A549 (cell line): ENCODE measurements around the gene FBRSL1. TPM values are rescaled to one million over a fixed set of nuclear protein-coding genes. Genes with fewer than 3 reads are reported as not detected.

ENCODE experiments used
- ATAC-seq, 2 experiments: fragments of 200-7000 bp in 1 of 2; fragments of >200 bp in 1 of 2; cut with Nextera tagmentation in 1 of 2; cut with Tn5 transposase in 1 of 2; 3 replicates each; pipeline versions ENCODE4 v1.8.0 to v1.9.1; 2018 to 2020; ENCODE audit warnings: mild to moderate bottlenecking in 1 of 2, moderate library complexity in 1 of 2
- CTCF ChIA-PET: fragments of 300-600 bp; sonication (Branson Sonifier 250); formaldehyde crosslinking; extraction: SDS; loops from one replicate; lab custom pipeline; 2021; ENCODE audit warnings: antibody characterized with exemption, inconsistent platforms; lab: Yijun Ruan, JAX
- POLR2A ChIA-PET: fragments of 350-600 bp; formaldehyde crosslinking; extraction: SDS; loops from one replicate; lab custom pipeline; 2021; ENCODE audit warnings: antibody characterized with exemption, inconsistent platforms; lab: Yijun Ruan, JAX
- DNase-seq, 2 experiments: peaks; one replicate each; pipeline versions ENCODE4 v3.0.0 to v3.0.0-alpha.2; 2011 to 2016; ENCODE audit warnings: low read depth in 1 of 2, low spot score in 1 of 2
- FAIRE-seq: peaks from 2 replicates; lab custom pipeline; 2011; peaks lifted over from hg19 to GRCh38; lab: Jason Lieb, UNC
- H3K27ac ChIP-seq, 2 experiments: fragments of >200 bp; sonication (Bioruptor Twin); formaldehyde crosslinking; 3 replicates each; pipeline ENCODE4 v1.5.1; 2016 to 2017
- H3K4me1 ChIP-seq: fragments of >200 bp; sonication (Bioruptor Twin); formaldehyde crosslinking; 3 replicates; pipeline ENCODE4 v1.6.1; 2016
- H3K4me2 ChIP-seq: fragments of >200 bp; sonication (Bioruptor Twin); formaldehyde crosslinking; 3 replicates; pipeline ENCODE4 v1.6.1; 2016
- H3K4me3 ChIP-seq: fragments of >200 bp; sonication (Bioruptor Twin); formaldehyde crosslinking; 3 replicates; pipeline ENCODE4 v1.5.1; 2016
- H3K9me3 ChIP-seq: fragments of >200 bp; sonication (Bioruptor Twin); formaldehyde crosslinking; 3 replicates; pipeline ENCODE4 v1.6.1; 2016
- ATOH8 ChIP-seq: fragments of 250-450 bp; sonication (Bioruptor Pico); IDR thresholded peaks from 2 replicates; pipeline ENCODE4 v1.5.0; 2020; ENCODE audit warnings: low read depth, mild to moderate bottlenecking, moderate library complexity
- BCL3 ChIP-seq: fragments of >200 bp; sonication (Bioruptor Twin); formaldehyde crosslinking; IDR thresholded peaks from 3 replicates; pipeline ENCODE4 v1.6.1; 2016
- CBX8 ChIP-seq: fragments of 200-600 bp; sonication (generic); IDR thresholded peaks from 2 replicates; pipeline ENCODE4 v1.6.1; 2016
- EHMT2 ChIP-seq: fragments of 200-600 bp; sonication (generic); IDR thresholded peaks from 2 replicates; pipeline ENCODE4 v1.6.1; 2016; ENCODE audit warnings: antibody characterized with exemption, low read depth, mild to moderate bottlenecking, moderate library complexity
- ELK1 ChIP-seq: fragments of 150-350 bp; IDR thresholded peaks from 2 replicates; pipeline ENCODE4 v1.6.1; 2014; ENCODE audit warnings: low read depth, mild to moderate bottlenecking, low read length
- EP300 ChIP-seq, 2 experiments: fragments of >200 bp; sonication (Bioruptor Twin); formaldehyde crosslinking; IDR thresholded peaks; 2 replicates in 1 of 2; 3 replicates in 1 of 2; pipeline ENCODE4 v1.6.1; 2016 to 2017
- ESRRA ChIP-seq: fragments of 150-350 bp; IDR thresholded peaks from 2 replicates; pipeline ENCODE4 v1.6.1; 2014; ENCODE audit warnings: mild to moderate bottlenecking, low read length, borderline replicate concordance
- HES2 ChIP-seq: fragments of >200 bp; sonication (Bioruptor Twin); formaldehyde crosslinking; IDR thresholded peaks from 2 replicates; pipeline ENCODE4 v1.6.1; 2016
- HEYL ChIP-seq: fragments of 250-450 bp; sonication (Bioruptor Pico); IDR thresholded peaks from 2 replicates; pipeline ENCODE4 v1.8.0; 2021; ENCODE audit warnings: mild to moderate bottlenecking, moderate library complexity
- HMGXB4 ChIP-seq: fragments of 250-450 bp; sonication (Bioruptor Pico); IDR thresholded peaks from 2 replicates; pipeline ENCODE4 v1.5.0; 2021; ENCODE audit warnings: mild to moderate bottlenecking, moderate library complexity, borderline replicate concordance
- HOXA7 ChIP-seq: fragments of 250-450 bp; sonication (Bioruptor Pico); IDR thresholded peaks from 2 replicates; pipeline ENCODE4 v1.5.0; 2020; ENCODE audit warnings: mild to moderate bottlenecking, moderate library complexity
- HOXB13 ChIP-seq: fragments of 250-450 bp; sonication (Bioruptor Pico); IDR thresholded peaks from 2 replicates; pipeline ENCODE4 v1.5.0; 2020; ENCODE audit warnings: low read depth, mild to moderate bottlenecking, moderate library complexity
- HOXB5 ChIP-seq: fragments of 250-450 bp; sonication (Bioruptor Pico); IDR thresholded peaks from 2 replicates; pipeline ENCODE4 v1.5.0; 2020; ENCODE audit warnings: mild to moderate bottlenecking, moderate library complexity
- NFE2L2 ChIP-seq: fragments of 150-350 bp; conservative IDR thresholded peaks from 2 replicates; pipeline ENCODE4 v1.6.1; 2014; ENCODE audit warnings: low read length
- NR3C1 ChIP-seq: fragments of >200 bp; sonication (Bioruptor Twin); formaldehyde crosslinking; IDR thresholded peaks from 3 replicates; pipeline ENCODE4 v1.6.1; 2017
- RCOR1 ChIP-seq: fragments of 150-350 bp; IDR thresholded peaks from 2 replicates; pipeline ENCODE4 v1.6.1; 2014; ENCODE audit warnings: antibody characterized with exemption, low read length, low read depth
- REST ChIP-seq: fragments of 200-600 bp; sonication (generic); IDR thresholded peaks from 2 replicates; pipeline ENCODE4 v1.6.1; 2016; ENCODE audit warnings: antibody characterized with exemption, mild to moderate bottlenecking, moderate library complexity
- RFX5 ChIP-seq: fragments of 450-650 bp; IDR thresholded peaks from 2 replicates; pipeline ENCODE4 v1.7.1; 2014; ENCODE audit warnings: antibody characterized with exemption, mild to moderate bottlenecking, moderate library complexity
- RNF2 ChIP-seq: fragments of 200-600 bp; sonication (generic); IDR thresholded peaks from 2 replicates; pipeline ENCODE4 v1.6.1; 2016; ENCODE audit warnings: low read depth, mild to moderate bottlenecking, antibody characterized with exemption, moderate library complexity, borderline replicate concordance
- TP53 ChIP-seq: fragments of 250-450 bp; sonication (Bioruptor Pico); IDR thresholded peaks from 2 replicates; pipeline ENCODE4 v1.5.0; 2021; ENCODE audit warnings: mild to moderate bottlenecking, moderate library complexity
- ZFP36 ChIP-seq: fragments of 450-650 bp; IDR thresholded peaks from 2 replicates; pipeline ENCODE4 v1.6.1; 2014; ENCODE audit warnings: borderline replicate concordance; ENCODE audit not compliant: partially characterized antibody
- WGBS: methylation state at CpG from one replicate; pipeline ENCODE4 v1.1.6; 2017; ENCODE audit errors: missing lambda C conversion rate; 5-methylcytosine and 5-hydroxymethylcytosine counted together
- polyA plus RNA-seq, 4 experiments: library from polyadenylated mRNA; depleted of rRNA in 3 of 4; stranded (reverse); fragments of >200 nt; fragmentation: RNase III in 1 of 4; extraction: RNeasy Plus Mini Kit Qiagen cat#74134 plus additional on column Dnase treatment in 1 of 4; gene quantifications; 2 replicates in 3 of 4; 3 replicates in 1 of 4; pipeline ENCODE4 v1.2.3, GENCODE V29; 2011 to 2017

The FBRSL1 gene
- polyA plus RNA-seq, 2 of the 4 experiments (the other 2 are of a cell fraction), result 3.0 to 32.8 TPM

- TF ChIP-seq TP53 (CRISPR knock-in tag), result no peak
- TF ChIP-seq, all 56 proteins: peak for 0
Measured at GRCh38 chr12:132503618-132504204, 13.8 kb downstream of the FBRSL1 start (continued).

- CTCF ChIA-PET, result interaction anchor here (0.7 to 4.6 kb wide), 5 partner anchors 13 to 91 kb away, joined by 3 to 25 read pairs (median 5); no protein-coding TSS in a partner anchor
- 85% methylated on average over 10 of the region's 27 CpGs for WGBS
- POLR2A ChIA-PET, result no interaction called here
Measured at GRCh38 chr12:132505105-132505851, 15.3 kb downstream of the FBRSL1 start.

More at GRCh38 chr12:132505105-132505851, 15.3 kb downstream of the FBRSL1 start:
- Histone ChIP-seq H3K4me2 (no peak overlapping the region), H3K9me3 (no peaks in the 10 kb centered on the region), H3K27ac (no peak overlapping the region; a peak in 1 of 6 replicates), H3K4me1 (peaks cover 20% of the 10 kb centered on the region), H3K4me3 (no peak overlapping the region)
- FAIRE-seq, result no peak
- ATAC-seq, result no peak
- TF ChIP-seq NFE2L2 (no peak), CBX8 (no peak), HES2 (no peak), EP300 (IDR thresholded peaks at IDR 0.05) (no peak), NR3C1 (no peak), RNF2 (no peak), EHMT2 (no peak), ESRRA (no peak), REST (no peak), BCL3 (no peak), RCOR1 (no peak), ZFP36 (no peak), HOXB13 (CRISPR knock-in tag) (no peak), HEYL (CRISPR knock-in tag) (no peak), RFX5 (no peak), HMGXB4 (no peak), ELK1 (no peak), HOXA7 (CRISPR knock-in tag) (no peak), HOXB5 (CRISPR knock-in tag) (no peak), ATOH8 (CRISPR knock-in tag) (no peak)
- DNase-seq, result no peak
